GM23338 (cell line): ENCODE data around the gene UNKL. TPM values are rescaled to one million over a fixed set of nuclear protein-coding genes. Genes with fewer than 3 reads are reported as not detected.

Source experiments
- ATAC-seq: fragments of 200-7000 bp; cut with Tn5 transposase; 3 replicates; pipeline ENCODE4 v1.9.1; 2020
- DNase-seq: peaks from one replicate; pipeline ENCODE4 v3.0.0-alpha.2; 2015; ENCODE audit warnings: low spot score
- H2AFZ ChIP-seq: fragments of 200-600 bp; sonication (generic); 2 replicates; pipeline ENCODE4 v1.8.0; 2016; ENCODE audit warnings: antibody characterized with exemption, mild to moderate bottlenecking, moderate library complexity
- H3F3A ChIP-seq: fragments of 200-600 bp; sonication (generic); replicated peaks from 2 replicates; pipeline ENCODE4 v1.8.0; 2017; ENCODE audit warnings: antibody characterized with exemption, mixed run types, low read depth
- H3K27ac ChIP-seq: fragments of 200-600 bp; sonication (generic); 2 replicates; pipeline ENCODE4 v1.6.1; 2016; ENCODE audit warnings: low read depth
- H3K27me3 ChIP-seq: fragments of 200-600 bp; sonication (generic); 2 replicates; pipeline ENCODE4 v1.8.0; 2016; ENCODE audit warnings: mild to moderate bottlenecking, mixed run types, moderate library complexity; ENCODE audit not compliant: insufficient read depth
- H3K36me3 ChIP-seq: fragments of 200-600 bp; sonication (generic); 2 replicates; pipeline ENCODE4 v1.8.0; 2016; ENCODE audit warnings: mild to moderate bottlenecking; ENCODE audit not compliant: insufficient read depth
- H3K4me1 ChIP-seq: fragments of 200-600 bp; sonication (generic); 2 replicates; pipeline ENCODE4 v1.8.0; 2016; ENCODE audit warnings: mild to moderate bottlenecking, moderate library complexity; ENCODE audit not compliant: insufficient read depth
- H3K4me2 ChIP-seq: fragments of 200-600 bp; sonication (generic); 2 replicates; pipeline ENCODE4 v1.7.1; 2017; ENCODE audit warnings: mixed run types
- H3K4me3 ChIP-seq: fragments of 200-600 bp; sonication (generic); 2 replicates; pipeline ENCODE4 v1.6.1; 2016; ENCODE audit warnings: mixed run types
- H3K79me2 ChIP-seq: fragments of 200-600 bp; sonication (generic); replicated peaks from 2 replicates; pipeline ENCODE4 v1.8.0; 2017; ENCODE audit warnings: mild to moderate bottlenecking; ENCODE audit not compliant: insufficient read depth
- H3K9me2 ChIP-seq: fragments of 200-600 bp; sonication (generic); 2 replicates; pipeline ENCODE4 v1.8.0; 2017; ENCODE audit not compliant: insufficient read depth
- H4K20me1 ChIP-seq: fragments of 200-600 bp; sonication (generic); replicated peaks from 2 replicates; pipeline ENCODE4 v1.8.0; 2017; ENCODE audit warnings: mild to moderate bottlenecking; ENCODE audit not compliant: insufficient read depth
- H3K27ac Mint-ChIP-seq: 2 replicates; pipeline ENCODE4 v1.8.0; 2020; ENCODE audit warnings: inconsistent platforms, mild to moderate bottlenecking, moderate library complexity, mixed read lengths
- H3K27me3 Mint-ChIP-seq: 3 replicates; pipeline ENCODE4 v1.8.0; 2022; ENCODE audit warnings: low read depth, mild to moderate bottlenecking, moderate library complexity, mixed read lengths, inconsistent platforms; ENCODE audit not compliant: insufficient read depth, poor library complexity
- H3K36me3 Mint-ChIP-seq: 3 replicates; pipeline ENCODE4 v1.8.0; 2021; ENCODE audit warnings: low read depth, mild to moderate bottlenecking, inconsistent platforms, moderate library complexity, mixed read lengths
- H3K4me1 Mint-ChIP-seq: 3 replicates; pipeline ENCODE4 v1.8.0; 2020; ENCODE audit warnings: mild to moderate bottlenecking, inconsistent platforms, mixed read lengths
- H3K4me3 Mint-ChIP-seq: 3 replicates; pipeline ENCODE4 v1.8.0; 2021; ENCODE audit warnings: moderate library complexity, mild to moderate bottlenecking, inconsistent platforms, mixed read lengths
- H3K9me3 Mint-ChIP-seq: 3 replicates; pipeline ENCODE4 v1.8.0; 2020; ENCODE audit warnings: moderate library complexity, mild to moderate bottlenecking, inconsistent platforms, mixed read lengths
- CTCF ChIP-seq, 2 experiments: fragments of 200-600 bp in 1 of 2; sonication (generic) in 1 of 2; conservative IDR thresholded peaks; 2 replicates each; pipeline versions ENCODE4 v1.5.1 to v1.6.1; 2016 to 2017; ENCODE audit warnings: antibody characterized with exemption in 2 of 2, low read depth in 2 of 2, mild to moderate bottlenecking in 2 of 2, moderate library complexity in 1 of 2
- EZH2phosphoT487 ChIP-seq: fragments of 200-600 bp; sonication (generic); IDR thresholded peaks from one replicate; pipeline ENCODE4 v1.8.1; 2018; ENCODE audit warnings: antibody characterized with exemption; ENCODE audit not compliant: unreplicated experiment
- JUNB ChIP-seq: IDR thresholded peaks from one replicate; pipeline ENCODE4 v1.6.1; 2016; ENCODE audit warnings: antibody characterized with exemption; ENCODE audit not compliant: unreplicated experiment
- NANOG ChIP-seq: IDR thresholded peaks from 2 replicates; pipeline ENCODE4 v1.6.1; 2016; ENCODE audit warnings: antibody characterized with exemption, borderline replicate concordance
- POLR2AphosphoS5 ChIP-seq: IDR thresholded peaks from 2 replicates; pipeline ENCODE4 v1.6.1; 2016; ENCODE audit warnings: antibody characterized with exemption, low read depth
- ZNF114 ChIP-seq: fragments of 250-450 bp; sonication (Bioruptor Pico); IDR thresholded peaks from 2 replicates; pipeline ENCODE4 v1.5.0; 2020; ENCODE audit warnings: mild to moderate bottlenecking, moderate library complexity
- ZNF331 ChIP-seq: fragments of 250-450 bp; sonication (Bioruptor Pico); IDR thresholded peaks from 2 replicates; pipeline ENCODE4 v1.5.0; 2020; ENCODE audit warnings: low read depth, mild to moderate bottlenecking, moderate library complexity
- ZNF462 ChIP-seq: fragments of 250-450 bp; sonication (Bioruptor Pico); IDR thresholded peaks from 2 replicates; pipeline ENCODE4 v1.5.0; 2020; ENCODE audit warnings: mild to moderate bottlenecking, moderate library complexity
- polyA plus RNA-seq: library from polyadenylated mRNA; unstranded; fragments of >200 nt; fragmentation: Nextera tagmentation; extraction: Ambion mirVana; gene quantifications from 2 replicates; pipeline ENCODE4 v1.2.1, GENCODE V29; 2016
- total RNA-seq: library from RNA; depleted of rRNA; stranded (reverse); fragments of >200 nt; shearing (Covaris generic); gene quantifications from 2 replicates; pipeline ENCODE4 v1.2.3, GENCODE V29; 2014

The UNKL gene
- total and polyA plus RNA-seq, 2 experiments from 2014 or later = 16.7 to 28.7 TPM

GRCh38 chr16:1325673-1326371 lies 88.7 kb downstream of the UNKL start:
- no peaks in the 10 kb centered on the region for H3K9me3 Mint-ChIP-seq
- H3K27me3 Mint-ChIP-seq = peaks cover 13% of the 10 kb centered on the region
- Histone ChIP-seq H3K27ac (0 out of 2 replicates have a peak overlapping the region, but pooled peaks have one; percentile 66), H2AFZ (no peak overlapping the region), H3K4me2 (no peak overlapping the region), H4K20me1 (no peaks in the 10 kb centered on the region; the same call in 1 of the 2 replicates), H3K36me3 (no peaks in the 10 kb centered on the region), H3F3A (peaks cover 5% of the 10 kb centered on the region; the same call in 1 of the 2 replicates), H3K27me3 (no peaks in the 10 kb centered on the region), H3K4me1 (no peaks in the 10 kb centered on the region), H3K79me2 (no peaks in the 10 kb centered on the region), H3K9me2 (no peaks in the 10 kb centered on the region), H3K4me3 (no peak overlapping the region)
- H3K36me3 Mint-ChIP-seq = peaks cover 38% of the 10 kb centered on the region
- no peak for DNase-seq
- H3K27ac Mint-ChIP-seq = no peak overlapping the region
- no peak overlapping the region for H3K4me3 Mint-ChIP-seq
- H3K4me1 Mint-ChIP-seq = peaks cover 7% of the 10 kb centered on the region
- peak; percentile 32 for ATAC-seq
- TF ChIP-seq POLR2AphosphoS5 = 0 out of 2 replicates have a peak, but pooled peaks have one; percentile 25
- TF ChIP-seq CTCF (conservative IDR thresholded peaks at IDR 0.05; ENCODE audit: low read depth in 2 of 2) = peak in 1 of 2 experiments; percentile 30; a peak in 2 of 4 replicates
- TF ChIP-seq NANOG = no peak

GRCh38 chr16:1325261-1325660 lies 89.2 kb downstream of the UNKL start:
- no peak overlapping the region for H2AFZ ChIP-seq
- H3K36me3 ChIP-seq = peaks cover 4% of the 10 kb centered on the region; the same call in 1 of the 2 replicates
- no peak overlapping the region for H3K4me3 ChIP-seq
- H3K27ac Mint-ChIP-seq = no peak overlapping the region
- H3K4me1 ChIP-seq = no peaks in the 10 kb centered on the region
- no peaks in the 10 kb centered on the region for H3K9me3 Mint-ChIP-seq
- H3K27me3 ChIP-seq = no peaks in the 10 kb centered on the region
- H3K9me2 ChIP-seq = no peaks in the 10 kb centered on the region
- H3F3A ChIP-seq = peaks cover 5% of the 10 kb centered on the region; the same call in 1 of the 2 replicates
- 0 out of 2 replicates have a peak overlapping the region, but pooled peaks have one; percentile 66 for H3K27ac ChIP-seq
- H4K20me1 ChIP-seq = peaks cover 1% of the 10 kb centered on the region; the same call in 1 of the 2 replicates
- DNase-seq (no peak), ATAC-seq (peak; percentile 3; the same call in 2 of the 3 replicates)
- no peak overlapping the region for H3K4me3 Mint-ChIP-seq
- H3K4me2 ChIP-seq = no peak overlapping the region
- peaks cover 10% of the 10 kb centered on the region for H3K27me3 Mint-ChIP-seq
- H3K4me1 Mint-ChIP-seq = peaks cover 7% of the 10 kb centered on the region
- H3K36me3 Mint-ChIP-seq = peaks cover 41% of the 10 kb centered on the region
- 0 out of 2 replicates have a peak, but pooled peaks cover under 1% of the 10 kb centered on the region for H3K79me2 ChIP-seq
- no peak for TF ChIP-seq ZNF114 (CRISPR knock-in tag)
- TF ChIP-seq EZH2phosphoT487 = no peak
- TF ChIP-seq ZNF331 (CRISPR knock-in tag) = no peak
- no peak for TF ChIP-seq CTCF (conservative IDR thresholded peaks at IDR 0.05; ENCODE audit: low read depth in 2 of 2)
- no peak for TF ChIP-seq NANOG
- no peak for TF ChIP-seq JUNB
- TF ChIP-seq ZNF462 = no peak
- no peak; the same call in 1 of the 2 replicates for TF ChIP-seq POLR2AphosphoS5
